GM19455 (cell line): ENCODE data around the gene CNPPD1.
A peak's percentile ranks its signal among the peaks of the same experiment; 100 is the strongest.
"Not testable (repeated sequence)": the region's sequence is repeated elsewhere in the genome, so short reads cannot be mapped to it uniquely, and the experiment has no call there.

Experiments used
- ATAC-seq: cut with Tn5 transposase; IDR thresholded peaks from one replicate; pipeline ENCODE4 v1.9.1; 2021; ENCODE audit not compliant: unreplicated experiment

The CNPPD1 gene

GRCh38 chr2:219209236-219210195 is 32.8 kb upstream of the CNPPD1 start:
- no peak for ATAC-seq

GRCh38 chr2:219207884-219208740 is 31.4 kb upstream of the CNPPD1 start:
- no peak for ATAC-seq

GRCh38 chr2:219207134-219207883 is 30.6 kb upstream of the CNPPD1 start:
- no peak for ATAC-seq

GRCh38 chr2:219206328-219207133 is 29.8 kb upstream of the CNPPD1 start, which contains the start of gene ZFAND2B:
Gene ZFAND2B (plus strand): TSS chr2:219206782. CDS start chr2:219206988, 206 bp downstream.
- peak; percentile 96 for ATAC-seq

GRCh38 chr2:219205981-219206327 is 29.2 kb upstream of the CNPPD1 start:
- ATAC-seq: no peak

- ATAC-seq: no peak
Measured at GRCh38 chr2:219205165-219205538, 28.4 kb upstream of the CNPPD1 start.

GRCh38 chr2:219204425-219205164 is 27.9 kb upstream of the CNPPD1 start:
- no peak for ATAC-seq

GRCh38 chr2:219201331-219201730 is 24.6 kb upstream of the CNPPD1 start:
- not testable (repeated sequence) for ATAC-seq

- ATAC-seq: not testable (repeated sequence)
Measured at GRCh38 chr2:219200502-219201326, 24.0 kb upstream of the CNPPD1 start.

GRCh38 chr2:219199470-219200211 is 22.9 kb upstream of the CNPPD1 start:
- ATAC-seq: no peak

- no peak for ATAC-seq
Measured at GRCh38 chr2:219198974-219199373, 22.2 kb upstream of the CNPPD1 start.

- no peak for ATAC-seq
Measured at GRCh38 chr2:219197388-219197787, 20.7 kb upstream of the CNPPD1 start.

GRCh38 chr2:219186754-219187456 is 10.2 kb upstream of the CNPPD1 start:
- no peak for ATAC-seq

- no peak for ATAC-seq
Measured at GRCh38 chr2:219184121-219184520, 7.4 kb upstream of the CNPPD1 start.

- ATAC-seq: no peak
Measured at GRCh38 chr2:219183151-219183772, 6.5 kb upstream of the CNPPD1 start.

- ATAC-seq: no peak
Measured at GRCh38 chr2:219182331-219183150, 5.8 kb upstream of the CNPPD1 start.
